MM.1S (cell line): Measurements from ENCODE around the gene CHSY3.

Experiments
- DNase-seq: peaks from one replicate; pipeline ENCODE4 v3.0.0-alpha.2; 2015
- H2AFZ ChIP-seq: fragments of 300-600 bp; sonication (generic); 2 replicates; pipeline ENCODE4 v1.6.0; 2016; ENCODE audit warnings: antibody characterized with exemption, low read length
- H3F3A ChIP-seq: fragments of 300-600 bp; sonication (generic); 2 replicates; pipeline ENCODE4 v1.6.1; 2016; ENCODE audit warnings: mild to moderate bottlenecking, antibody characterized with exemption, low read length, moderate library complexity, mixed read lengths; ENCODE audit not compliant: insufficient read depth
- H3K27ac ChIP-seq: fragments of 300-600 bp; sonication (generic); 2 replicates; pipeline ENCODE4 v1.5.1; 2016; ENCODE audit warnings: mild to moderate bottlenecking, low read length
- H3K27me3 ChIP-seq: fragments of 300-600 bp; sonication (generic); replicated peaks from 2 replicates; pipeline ENCODE4 v1.6.0; 2016; ENCODE audit warnings: low read length; ENCODE audit not compliant: insufficient read depth
- H3K36me3 ChIP-seq: fragments of 300-600 bp; sonication (generic); replicated peaks from 2 replicates; pipeline ENCODE4 v1.6.1; 2016; ENCODE audit warnings: mild to moderate bottlenecking, low read length, mixed read lengths; ENCODE audit not compliant: insufficient read depth
- H3K4me1 ChIP-seq: fragments of 300-600 bp; sonication (generic); 2 replicates; pipeline ENCODE4 v1.6.1; 2016; ENCODE audit warnings: low read length, mixed read lengths
- H3K4me2 ChIP-seq: fragments of 300-600 bp; sonication (generic); 2 replicates; pipeline ENCODE4 v1.6.0; 2016; ENCODE audit warnings: low read depth, low read length
- H3K4me3 ChIP-seq: fragments of 300-600 bp; sonication (generic); 2 replicates; pipeline ENCODE4 v1.5.1; 2016; ENCODE audit warnings: low read length, mixed read lengths
- H3K79me2 ChIP-seq: fragments of 300-600 bp; sonication (generic); 2 replicates; pipeline ENCODE4 v1.6.1; 2016; ENCODE audit warnings: mixed run types, low read length, mixed read lengths
- H3K9ac ChIP-seq: fragments of 300-600 bp; sonication (generic); 2 replicates; pipeline ENCODE4 v1.6.1; 2016; ENCODE audit warnings: low read length, mixed read lengths
- H3K9me2 ChIP-seq: fragments of 300-600 bp; sonication (generic); replicated peaks from 2 replicates; pipeline ENCODE4 v1.6.1; 2016; ENCODE audit warnings: mild to moderate bottlenecking, low read length, mixed read lengths; ENCODE audit not compliant: insufficient read depth
- H3K9me3 ChIP-seq: fragments of 300-600 bp; sonication (generic); replicated peaks from 2 replicates; pipeline ENCODE4 v1.6.1; 2016; ENCODE audit warnings: mild to moderate bottlenecking, low read length, mixed read lengths; ENCODE audit not compliant: insufficient read depth
- H4K20me1 ChIP-seq: fragments of 300-600 bp; sonication (generic); 2 replicates; pipeline ENCODE4 v1.6.1; 2016; ENCODE audit warnings: mild to moderate bottlenecking, low read length, moderate library complexity, mixed read lengths; ENCODE audit not compliant: insufficient read depth
- CTCF ChIP-seq: fragments of 300-600 bp; sonication (generic); IDR thresholded peaks from 2 replicates; pipeline ENCODE4 v1.5.1; 2016; ENCODE audit warnings: antibody characterized with exemption, low read length, mixed read lengths
- EZH2 ChIP-seq: fragments of 300-600 bp; sonication (generic); optimal IDR thresholded peaks from 2 replicates; pipeline ENCODE3; 2017; ENCODE audit warnings: low read depth, mild to moderate bottlenecking, antibody characterized with exemption, low read length, mixed read lengths
- EZH2phosphoT487 ChIP-seq: fragments of 300-600 bp; sonication (generic); IDR thresholded peaks from 2 replicates; pipeline ENCODE4 v1.6.1; 2018; ENCODE audit warnings: antibody characterized with exemption, low read length

The CHSY3 gene

GRCh38 chr5:129903466-129904101 is 681 bp upstream of the CHSY3 start:
- Histone ChIP-seq H3K4me1 (no peaks in the 10 kb centered on the region), H3K27me3 (no peaks in the 10 kb centered on the region), H3K9ac (peak overlapping the region; percentile 21; the same call in 1 of the 2 replicates), H3K79me2 (no peaks in the 10 kb centered on the region), H3K9me3 (no peaks in the 10 kb centered on the region), H3K27ac (no peak overlapping the region), H3F3A (no peaks in the 10 kb centered on the region), H3K9me2 (no peaks in the 10 kb centered on the region), H2AFZ (peak overlapping the region; percentile 96), H3K36me3 (no peaks in the 10 kb centered on the region), H3K4me2 (peak overlapping the region; percentile 74), H4K20me1 (no peaks in the 10 kb centered on the region), H3K4me3 (peak overlapping the region; percentile 84)
- TF ChIP-seq EZH2 (no peak), EZH2phosphoT487 (no peak), CTCF (no peak)
- DNase-seq: no peak

GRCh38 chr5:129904667-129905472 is 605 bp downstream of the CHSY3 start:
- Histone ChIP-seq H3K9me2 (no peaks in the 10 kb centered on the region), H3K27me3 (no peaks in the 10 kb centered on the region), H3K4me3 (peak overlapping the region; percentile 84), H3K9me3 (no peaks in the 10 kb centered on the region), H3K79me2 (no peaks in the 10 kb centered on the region), H3F3A (no peaks in the 10 kb centered on the region), H3K4me2 (peak overlapping the region; percentile 99), H3K36me3 (no peaks in the 10 kb centered on the region), H2AFZ (peak overlapping the region; percentile 96), H3K4me1 (no peaks in the 10 kb centered on the region), H3K9ac (peak overlapping the region; percentile 60), H3K27ac (no peak overlapping the region; the same call in 1 of the 2 replicates), H4K20me1 (no peaks in the 10 kb centered on the region)
- TF ChIP-seq EZH2 (no peak), CTCF (no peak), EZH2phosphoT487 (no peak)
- no peak for DNase-seq

GRCh38 chr5:129905473-129906176 is 1.4 kb downstream of the CHSY3 start:
- Histone ChIP-seq H3K27me3 (no peaks in the 10 kb centered on the region), H3K36me3 (no peaks in the 10 kb centered on the region), H3K9ac (peak overlapping the region; percentile 60; the same call in 1 of the 2 replicates), H3K9me3 (no peaks in the 10 kb centered on the region), H3K4me3 (peak overlapping the region; percentile 84), H2AFZ (peak overlapping the region; percentile 96), H3K4me2 (peak overlapping the region; percentile 99), H3K79me2 (no peaks in the 10 kb centered on the region), H3K9me2 (no peaks in the 10 kb centered on the region), H4K20me1 (no peaks in the 10 kb centered on the region), H3F3A (no peaks in the 10 kb centered on the region), H3K4me1 (no peaks in the 10 kb centered on the region), H3K27ac (no peak overlapping the region)
- TF ChIP-seq EZH2: no peak
- no peak for TF ChIP-seq EZH2phosphoT487
- no peak for TF ChIP-seq CTCF
- no peak for DNase-seq
